K562 (cell line): ENCODE measurements around the gene MTG2. TPM values are rescaled to one million over a fixed set of nuclear protein-coding genes. Genes with fewer than 3 reads are reported as not detected.

Experiments used
- ATAC-seq: fragments of 200-7000 bp; cut with Tn5 transposase; 3 replicates; pipeline ENCODE4 v1.9.1; 2020; ENCODE audit warnings: moderate library complexity
- BruUV-seq: library from RNA; stranded (reverse); fragments of 400-500 nt; replicated peaks from 2 replicates; lab custom pipeline; 2021; lab: Mats Ljungman, UMichigan
- CTCF ChIA-PET: fragments of 300-600 bp; formaldehyde crosslinking; extraction: SDS; loops from one replicate; lab custom pipeline; 2021; ENCODE audit warnings: low intra/inter-chr PET ratio; lab: Yijun Ruan, JAX
- POLR2A ChIA-PET: fragments of 300-600, 350-650 bp; sonication (Branson Sonifier 250); formaldehyde crosslinking; extraction: SDS; loops from one replicate; lab custom pipeline; 2021; ENCODE audit warnings: antibody characterized with exemption, inconsistent platforms; lab: Yijun Ruan, JAX
- DNase-seq, 4 experiments: peaks; one replicate each; pipeline versions ENCODE4 v3.0.0 to v3.0.0-alpha.2; 2011 to 2018; ENCODE audit warnings: low spot score in 3 of 4, mixed read lengths in 3 of 4; ENCODE audit errors: extremely low read depth in 1 of 4
- FAIRE-seq: peaks from 2 replicates; lab custom pipeline; 2011; peaks lifted over from hg19 to GRCh38; lab: Jason Lieb, UNC
- H2AFZ ChIP-seq: 2 replicates; pipeline ENCODE4 v1.6.0; 2011; ENCODE audit warnings: low read depth, low read length, control low read depth, inconsistent platforms
- H3K27ac ChIP-seq: fragments of 200-600 bp; 3 replicates; pipeline ENCODE4 v1.8.0; 2011; ENCODE audit warnings: low read depth, mild to moderate bottlenecking, control low read depth, inconsistent platforms, low read length, moderate library complexity, mixed read lengths; ENCODE audit errors: extremely low read depth
- H3K27me3 ChIP-seq, 2 experiments: fragments of 300-600 bp in 1 of 2; 2 replicates in 1 of 2; 3 replicates in 1 of 2; pipeline versions ENCODE4 v1.6.0 to v1.8.0; 2011; ENCODE audit warnings: inconsistent platforms in 2 of 2, low read length in 2 of 2, mild to moderate bottlenecking in 1 of 2, mixed read lengths in 1 of 2, moderate library complexity in 1 of 2; ENCODE audit not compliant: control insufficient read depth in 2 of 2, insufficient read depth in 2 of 2
- H3K36me3 ChIP-seq: fragments of 300-600 bp; 3 replicates; pipeline ENCODE4 v1.8.0; 2011; ENCODE audit warnings: mild to moderate bottlenecking, low read length, inconsistent platforms; ENCODE audit not compliant: control insufficient read depth, insufficient read depth
- H3K4me1 ChIP-seq, 2 experiments: fragments of 200-600 bp in 1 of 2; replicated peaks in 1 of 2; 2 replicates in 1 of 2; 3 replicates in 1 of 2; pipeline versions ENCODE4 v1.5.1 to v1.8.0; 2011; ENCODE audit warnings: inconsistent platforms in 2 of 2, low read length in 2 of 2, mild to moderate bottlenecking in 1 of 2, mixed read lengths in 1 of 2, moderate library complexity in 1 of 2; ENCODE audit not compliant: control insufficient read depth in 2 of 2, insufficient read depth in 2 of 2
- H3K4me2 ChIP-seq: 2 replicates; pipeline ENCODE4 v1.6.1; 2011; ENCODE audit warnings: low read length, control low read depth, inconsistent platforms, mixed read lengths; ENCODE audit not compliant: insufficient read depth
- H3K4me3 ChIP-seq: fragments of 200-600 bp; sonication (generic), shearing (Covaris generic); 2 replicates; pipeline ENCODE4 v1.5.1; 2016; ENCODE audit warnings: control low read depth, inconsistent platforms
- H3K79me2 ChIP-seq: fragments of 200-600 bp; 3 replicates; pipeline ENCODE4 v1.8.0; 2011; ENCODE audit warnings: low read length, inconsistent platforms; ENCODE audit not compliant: control insufficient read depth, insufficient read depth
- H3K9ac ChIP-seq, 2 experiments: 2 replicates each; pipeline versions ENCODE4 v1.6.0 to v1.6.1; 2011; ENCODE audit warnings: low read depth in 2 of 2, low read length in 2 of 2, control low read depth in 1 of 2, inconsistent platforms in 1 of 2, mild to moderate bottlenecking in 1 of 2, mixed read lengths in 1 of 2; ENCODE audit not compliant: insufficient read depth in 1 of 2
- H3K9me1 ChIP-seq: one replicate; pipeline ENCODE4 v1.6.0; 2011; ENCODE audit warnings: inconsistent platforms, mild to moderate bottlenecking, low read length, moderate library complexity; ENCODE audit not compliant: control insufficient read depth, insufficient read depth
- H3K9me3 ChIP-seq: replicated peaks from 2 replicates; pipeline ENCODE4 v1.5.1; 2011; ENCODE audit warnings: low read depth, low read length, inconsistent platforms; ENCODE audit not compliant: control insufficient read depth, insufficient read depth
- H4K20me1 ChIP-seq: replicated peaks from 2 replicates; pipeline ENCODE4 v1.6.1; 2011; ENCODE audit warnings: low read length, inconsistent platforms, mixed read lengths; ENCODE audit not compliant: control insufficient read depth, insufficient read depth
- ARID1B ChIP-seq: fragments of 450-650 bp; IDR thresholded peaks from 2 replicates; pipeline ENCODE4 v1.6.1; 2016; ENCODE audit warnings: antibody characterized with exemption, mild to moderate bottlenecking, inconsistent platforms
- BHLHE40 ChIP-seq: IDR thresholded peaks from 2 replicates; pipeline ENCODE4 v1.6.1; 2011; ENCODE audit warnings: low read length, improper control_type of control experiment
- BMI1 ChIP-seq: fragments of 150-350 bp; IDR thresholded peaks from 2 replicates; pipeline ENCODE4 v1.6.1; 2014; ENCODE audit warnings: low read length
- CREBBP ChIP-seq: IDR thresholded peaks from one replicate; pipeline ENCODE4 v1.6.1; 2012; ENCODE audit warnings: low read depth, mild to moderate bottlenecking, control low read depth, inconsistent platforms, low read length
- ELK1 ChIP-seq: sonication (generic); formaldehyde crosslinking; IDR thresholded peaks from 2 replicates; pipeline ENCODE4 v1.8.1; 2022; ENCODE audit warnings: missing genetic modification reagents
- EWSR1 ChIP-seq: fragments of 450-650 bp; IDR thresholded peaks from 2 replicates; pipeline ENCODE4 v1.6.1; 2018; ENCODE audit warnings: borderline replicate concordance, mild to moderate bottlenecking, low read depth, moderate library complexity; ENCODE audit not compliant: partially characterized antibody
- FOXP1 ChIP-seq: sonication (generic); formaldehyde crosslinking; IDR thresholded peaks from 2 replicates; pipeline ENCODE4 v1.8.0; 2022; ENCODE audit warnings: mild to moderate bottlenecking, missing genetic modification reagents
- GTF2B ChIP-seq: IDR thresholded peaks from 2 replicates; pipeline ENCODE4 v1.6.1; 2011; ENCODE audit not compliant: insufficient read length; ENCODE audit errors: extremely low read depth
- HNRNPL ChIP-seq: fragments of 200-400 bp; formaldehyde crosslinking; IDR thresholded peaks from 2 replicates; pipeline ENCODE4 v1.6.1; 2017; ENCODE audit warnings: low read depth, mild to moderate bottlenecking, low read length
- TSHZ1 ChIP-seq: fragments of 250-450 bp; sonication (Bioruptor Pico); IDR thresholded peaks from 2 replicates; pipeline ENCODE4 v1.4.0; 2020; ENCODE audit warnings: mild to moderate bottlenecking, moderate library complexity
- YY1 ChIP-seq, 3 experiments: IDR thresholded peaks; 2 replicates each; pipeline ENCODE4 v1.6.1; 2011; ENCODE audit warnings: low read length in 2 of 3, mild to moderate bottlenecking in 2 of 3, moderate library complexity in 2 of 3, borderline replicate concordance in 1 of 3, control low read depth in 1 of 3, low read depth in 1 of 3; ENCODE audit not compliant: insufficient read depth in 3 of 3, insufficient replicate concordance in 2 of 3, control insufficient read depth in 1 of 3, insufficient read length in 1 of 3; ENCODE audit errors: extremely low read depth in 1 of 3
- ZHX1 ChIP-seq: fragments of 150-350 bp; conservative IDR thresholded peaks from 2 replicates; pipeline ENCODE4 v1.6.1; 2014; ENCODE audit warnings: low read length
- ZNF124 ChIP-seq: sonication (generic); formaldehyde crosslinking; IDR thresholded peaks from 2 replicates; pipeline ENCODE4 v1.8.1; 2022; ENCODE audit warnings: missing genetic modification reagents
- WGBS: fragments of 100-300 bp; shearing (Covaris generic); methylation state at CpG from one replicate; pipeline ENCODE4 v1.1.6; 2016; ENCODE audit warnings: low coverage, mixed read lengths; ENCODE audit not compliant: insufficient coverage; ENCODE audit errors: missing lambda C conversion rate; 5-methylcytosine and 5-hydroxymethylcytosine counted together
- in situ Hi-C: fragments of 300-500 bp; cut with MboI; formaldehyde crosslinking; loops from 4 replicates; pipeline ENCODE4 v1.15.0; 2018; ENCODE audit warnings: inconsistent platforms, mixed read lengths
- intact Hi-C: fragments of 100-400 bp; cut with micrococcal nuclease; formaldehyde crosslinking; loops from 2 replicates; pipeline ENCODE4 v1.14.2; 2022
- polyA plus RNA-seq, 8 experiments: library from polyadenylated mRNA; depleted of rRNA in 4 of 8; stranded (reverse) in 5 of 8; unstranded in 3 of 8; fragments of >200 nt; fragmentation: Nextera tagmentation in 2 of 8; fragmentation: Illumina TruSeq in 1 of 8; extraction: Ambion mirVana in 2 of 8; extraction: Trizol in 1 of 8; gene quantifications; 2 replicates each; pipeline versions ENCODE4 v1.2.1 to v1.2.3, GENCODE V29; 2011 to 2014; ENCODE audit warnings: inconsistent platforms in 1 of 8, missing spikeins in 1 of 8
- total RNA-seq, 7 experiments: library from RNA; depleted of rRNA in 6 of 7; stranded (reverse); fragments of >200 nt in 6 of 7; fragmentation: Illumina TruSeq in 2 of 7; extraction: Trizol in 2 of 7; gene quantifications; 2 replicates each; pipeline versions ENCODE4 v1.2.1 to v1.2.3, GENCODE V29; 2011 to 2021; ENCODE audit warnings: low replicate concordance in 1 of 7

Gene MTG2
- total and polyA plus RNA-seq, 9 of the 15 experiments (the other 6 are each of a cell fraction or from before 2014, with no cell fraction given): 8.7 to 67.5 (median 44.5) TPM

- H3K36me3 ChIP-seq: peaks cover 90% of the 10 kb centered on the region; the same call in 2 of the 3 replicates
- in situ Hi-C loops: no loop called here
- TF ChIP-seq HNRNPL: no peak
- TF ChIP-seq ARID1B: no peak
- no peak for TF ChIP-seq ELK1 (CRISPR knock-in tag)
- TF ChIP-seq TSHZ1 (CRISPR knock-in tag): no peak
- no peak for TF ChIP-seq CREBBP
- no peak for TF ChIP-seq ZNF124 (CRISPR knock-in tag)
- TF ChIP-seq YY1 (IDR thresholded peaks at IDR 0.05; ENCODE audit: borderline replicate concordance in 1 of 3, control insufficient read depth in 1 of 3, extremely low read depth in 1 of 3, insufficient read depth in 3 of 3, insufficient read length in 1 of 3, insufficient replicate concordance in 2 of 3, low read depth in 1 of 3, low read length in 2 of 3): no peak
- TF ChIP-seq ZHX1: no peak
- TF ChIP-seq EWSR1: no peak
- TF ChIP-seq FOXP1 (CRISPR knock-in tag): no peak
- TF ChIP-seq BMI1: no peak
- TF ChIP-seq GTF2B: no peak
- no peak for TF ChIP-seq BHLHE40
- TF ChIP-seq, all 486 proteins: peak for 0
- Histone ChIP-seq H3K9ac (no peak overlapping the region), H3K27ac (no peak overlapping the region), H3K9me3 (no peaks in the 10 kb centered on the region), H3K9me1 (peaks cover 5% of the 10 kb centered on the region), H2AFZ (no peak overlapping the region), H3K27me3 (no peaks in the 10 kb centered on the region), H3K79me2 (peaks cover 56% of the 10 kb centered on the region), H3K4me3 (no peak overlapping the region), H4K20me1 (peaks cover 18% of the 10 kb centered on the region), H3K4me1 (peaks cover 2 to 45% of the 10 kb centered on the region in 2 experiments; a peak in 3 of 5 replicates), H3K4me2 (no peak overlapping the region)
- no peak for ATAC-seq
- no peak for FAIRE-seq
- ChIA-PET POLR2A (no interaction called here), CTCF (interaction anchor here (0.6 to 3.3 kb wide), 2 partner anchors 34 to 147 kb away, joined by 3 to 12 read pairs; no protein-coding TSS in a partner anchor)
- 94% methylated on average over 20 of the region's 22 CpGs for WGBS
- no TSS peak for BruUV-seq
- DNase-seq: no peak
- intact Hi-C loops: loop anchor here (5.0 kb wide), 1 partner anchor 146 kb away; no protein-coding TSS in a partner anchor
Measured at GRCh38 chr20:62158541-62158940, 24.3 kb upstream of the MTG2 start.
